ENCODE measurements around the gene ITGB4. TPM values are rescaled to one million over a fixed set of nuclear protein-coding genes. Genes with fewer than 3 reads are reported as not detected.

ITGB4 gene
- total and polyA plus RNA-seq, 4 donors, result 11.1 to 47.8 (median 14.8) TPM

- H3K4me3 ChIP-seq, result no peak overlapping the region
- no peak for TF ChIP-seq CTCF (IDR thresholded peaks at IDR 0.05; ENCODE audit: control extremely low read depth, extremely low read depth)
- H3K9ac ChIP-seq (ENCODE audit: insufficient read depth in 1 of 2, low read length in 2 of 2), result no peak overlapping the region
- DNase-seq, result no peak
- ATAC-seq (ENCODE audit: insufficient read depth, low FRiP score), result no peak
- peaks cover 0 to 17% (median 2%) of the 10 kb centered on the region in 5 donors for H3K4me1 ChIP-seq (ENCODE audit: control insufficient read depth in 5 of 5, insufficient read depth in 5 of 5, low read length in 5 of 5)
- no peaks in the 10 kb centered on the region for H3K27me3 ChIP-seq (ENCODE audit: control insufficient read depth in 3 of 3, insufficient read depth in 3 of 3, low read length in 2 of 3)
- no peak overlapping the region for H3K27ac ChIP-seq (ENCODE audit: low read depth in 1 of 2, low read length in 1 of 2)
- H3K36me3 ChIP-seq (ENCODE audit: control insufficient read depth in 4 of 4, insufficient read depth in 4 of 4, low read length in 4 of 4), result peaks cover 0 to 22% (median 0%) of the 10 kb centered on the region in 4 donors
- peaks cover 0 to under 1% (median 0%) of the 10 kb centered on the region in 4 donors for H3K9me3 ChIP-seq (ENCODE audit: control insufficient read depth in 4 of 4, insufficient read depth in 3 of 4, low read length in 3 of 4)
- 82 to 88% methylated on average over 27 of the region's 27 CpGs for WGBS, 2 donors
These were observed 33.3 kb downstream of the ITGB4 start for GRCh38 chr17:75754378-75755204.

- ATAC-seq (ENCODE audit: insufficient read depth, low FRiP score) (no peak), DNase-seq (no peak)
- peaks cover 0 to 2% (median 0%) of the 10 kb centered on the region in 4 donors for H3K9me3 ChIP-seq (ENCODE audit: control insufficient read depth in 4 of 4, insufficient read depth in 3 of 4, low read length in 3 of 4)
- peaks cover 0 to 22% (median 0%) of the 10 kb centered on the region in 4 donors for H3K36me3 ChIP-seq (ENCODE audit: control insufficient read depth in 4 of 4, insufficient read depth in 4 of 4, low read length in 4 of 4)
- peaks cover 0 to 14% (median 2%) of the 10 kb centered on the region in 5 donors for H3K4me1 ChIP-seq (ENCODE audit: control insufficient read depth in 5 of 5, insufficient read depth in 5 of 5, low read length in 5 of 5)
- no peaks in the 10 kb centered on the region for H3K27me3 ChIP-seq (ENCODE audit: control insufficient read depth in 3 of 3, insufficient read depth in 3 of 3, low read length in 2 of 3)
- H3K27ac ChIP-seq (ENCODE audit: low read depth in 1 of 2, low read length in 1 of 2), result no peak overlapping the region
- no peak for TF ChIP-seq CTCF (IDR thresholded peaks at IDR 0.05; ENCODE audit: control extremely low read depth, extremely low read depth)
- H3K9ac ChIP-seq (ENCODE audit: insufficient read depth in 1 of 2, low read length in 2 of 2), result no peak overlapping the region
- 81 to 86% methylated on average over 20 of the region's 20 CpGs for WGBS, 2 donors
- H3K4me3 ChIP-seq, result no peak overlapping the region
These were observed 34.1 kb downstream of the ITGB4 start for GRCh38 chr17:75755205-75755901.

GRCh38 chr17:75755990-75756389 lies 34.7 kb downstream of the ITGB4 start:
- Histone ChIP-seq H3K36me3 (ENCODE audit: control insufficient read depth in 4 of 4, insufficient read depth in 4 of 4, low read length in 4 of 4) (peaks cover 0 to 22% (median 0%) of the 10 kb centered on the region in 4 donors), H3K9me3 (ENCODE audit: control insufficient read depth in 4 of 4, insufficient read depth in 3 of 4, low read length in 3 of 4) (peaks cover 0 to 2% (median 0%) of the 10 kb centered on the region in 4 donors), H3K4me3 (no peak overlapping the region), H3K9ac (ENCODE audit: insufficient read depth in 1 of 2, low read length in 2 of 2) (no peak overlapping the region), H3K4me1 (ENCODE audit: control insufficient read depth in 5 of 5, insufficient read depth in 5 of 5, low read length in 5 of 5) (peaks cover 0 to 14% (median 2%) of the 10 kb centered on the region in 5 donors), H3K27me3 (ENCODE audit: control insufficient read depth in 3 of 3, insufficient read depth in 3 of 3, low read length in 2 of 3) (no peaks in the 10 kb centered on the region), H3K27ac (ENCODE audit: low read depth in 1 of 2, low read length in 1 of 2) (no peak overlapping the region)
- 90 to 96% methylated on average over 2 of the region's 2 CpGs for WGBS, 2 donors
- DNase-seq, result no peak
- ATAC-seq (ENCODE audit: insufficient read depth, low FRiP score), result no peak
- TF ChIP-seq CTCF (IDR thresholded peaks at IDR 0.05; ENCODE audit: control extremely low read depth, extremely low read depth), result no peak
